ENCODE measurements around the gene CALM1.

GRCh38 chr14:90426663-90427062 is 29.8 kb downstream of the CALM1 start:
- no peak for TF ChIP-seq EP300 (IDR thresholded peaks at IDR 0.05)
- TF ChIP-seq, protein P1, sequence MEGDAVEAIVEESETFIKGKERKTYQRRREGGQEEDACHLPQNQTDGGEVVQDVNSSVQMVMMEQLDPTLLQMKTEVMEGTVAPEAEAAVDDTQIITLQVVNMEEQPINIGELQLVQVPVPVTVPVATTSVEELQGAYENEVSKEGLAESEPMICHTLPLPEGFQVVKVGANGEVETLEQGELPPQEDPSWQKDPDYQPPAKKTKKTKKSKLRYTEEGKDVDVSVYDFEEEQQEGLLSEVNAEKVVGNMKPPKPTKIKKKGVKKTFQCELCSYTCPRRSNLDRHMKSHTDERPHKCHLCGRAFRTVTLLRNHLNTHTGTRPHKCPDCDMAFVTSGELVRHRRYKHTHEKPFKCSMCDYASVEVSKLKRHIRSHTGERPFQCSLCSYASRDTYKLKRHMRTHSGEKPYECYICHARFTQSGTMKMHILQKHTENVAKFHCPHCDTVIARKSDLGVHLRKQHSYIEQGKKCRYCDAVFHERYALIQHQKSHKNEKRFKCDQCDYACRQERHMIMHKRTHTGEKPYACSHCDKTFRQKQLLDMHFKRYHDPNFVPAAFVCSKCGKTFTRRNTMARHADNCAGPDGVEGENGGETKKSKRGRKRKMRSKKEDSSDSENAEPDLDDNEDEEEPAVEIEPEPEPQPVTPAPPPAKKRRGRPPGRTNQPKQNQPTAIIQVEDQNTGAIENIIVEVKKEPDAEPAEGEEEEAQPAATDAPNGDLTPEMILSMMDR (IDR thresholded peaks at IDR 0.05), result no peak
